Common myeloid progenitor, CD34-positive (primary cell): Measurements from ENCODE around the gene PSMD4.

Experiments
- CTCF ChIA-PET: fragments of 350-600 bp; sonication (Branson Sonifier 250); formaldehyde crosslinking; loops from one replicate; lab custom pipeline; 2021; ENCODE audit warnings: antibody characterized with exemption; lab: Charles Lee
- POLR2A ChIA-PET: fragments of 350-600 bp; sonication (Branson Sonifier 250); formaldehyde crosslinking; loops from one replicate; lab custom pipeline; 2021; ENCODE audit warnings: antibody characterized with exemption; lab: Charles Lee
- DNase-seq, 3 donors: peaks; one replicate each; pipeline versions ENCODE4 v3.0.0 to v3.0.0-alpha.2; 2013
- H3K27ac ChIP-seq, 2 experiments: 1 replicate in 1 of 2; 2 replicates in 1 of 2; pipeline ENCODE4 v1.7.0; 2013; ENCODE audit warnings: inconsistent platforms in 2 of 2, low read length in 2 of 2, mild to moderate bottlenecking in 2 of 2, low read depth in 1 of 2, moderate library complexity in 1 of 2; ENCODE audit not compliant: severe bottlenecking in 2 of 2, insufficient read depth in 1 of 2, poor library complexity in 1 of 2
- H3K27me3 ChIP-seq, 5 experiments: replicated peaks in 2 of 5; 1 replicate in 3 of 5; 2 replicates in 2 of 5; pipeline versions ENCODE4 v1.6.1 to v1.7.0; 2013; ENCODE audit warnings: low read length in 4 of 5, mild to moderate bottlenecking in 2 of 5, moderate library complexity in 2 of 5, inconsistent platforms in 1 of 5; ENCODE audit not compliant: insufficient read depth in 5 of 5, control insufficient read depth in 4 of 5
- H3K36me3 ChIP-seq, 4 experiments: 1 replicate in 2 of 4; 2 replicates in 2 of 4; pipeline versions ENCODE4 v1.6.1 to v1.7.0; 2013; ENCODE audit warnings: low read length in 3 of 4, control low read depth in 1 of 4, mild to moderate bottlenecking in 1 of 4; ENCODE audit not compliant: control insufficient read depth in 4 of 4, insufficient read depth in 4 of 4
- H3K4me1 ChIP-seq, 4 experiments: 1 replicate in 3 of 4; 2 replicates in 1 of 4; pipeline versions ENCODE4 v1.6.1 to v1.7.1; 2013; ENCODE audit warnings: low read length in 3 of 4, mild to moderate bottlenecking in 3 of 4, control low read depth in 1 of 4, inconsistent platforms in 1 of 4, moderate library complexity in 1 of 4; ENCODE audit not compliant: control insufficient read depth in 4 of 4, insufficient read depth in 4 of 4; ENCODE audit errors: control extremely low read depth in 1 of 4
- H3K4me3 ChIP-seq, 7 experiments: 1 replicate in 4 of 7; 2 replicates in 3 of 7; pipeline versions ENCODE4 v1.5.1 to v1.7.0; 2013; ENCODE audit warnings: mild to moderate bottlenecking in 7 of 7, low read length in 6 of 7, moderate library complexity in 6 of 7, inconsistent platforms in 2 of 7, low read depth in 2 of 7, control low read depth in 1 of 7; ENCODE audit not compliant: insufficient read depth in 4 of 7, control insufficient read depth in 1 of 7; ENCODE audit errors: extremely low read depth in 1 of 7
- H3K9me3 ChIP-seq, 5 experiments: 1 replicate in 4 of 5; 2 replicates in 1 of 5; pipeline versions ENCODE4 v1.6.1 to v1.7.1; 2013; ENCODE audit warnings: low read length in 4 of 5, mild to moderate bottlenecking in 2 of 5, inconsistent platforms in 1 of 5, low read depth in 1 of 5, moderate library complexity in 1 of 5; ENCODE audit not compliant: control insufficient read depth in 4 of 5, insufficient read depth in 2 of 5; ENCODE audit errors: control extremely low read depth in 1 of 5
- WGBS: methylation state at CpG from one replicate; pipeline ENCODE4 v1.1.5; 2013; ENCODE audit not compliant: insufficient coverage; 5-methylcytosine and 5-hydroxymethylcytosine counted together

Gene PSMD4

DNA sequence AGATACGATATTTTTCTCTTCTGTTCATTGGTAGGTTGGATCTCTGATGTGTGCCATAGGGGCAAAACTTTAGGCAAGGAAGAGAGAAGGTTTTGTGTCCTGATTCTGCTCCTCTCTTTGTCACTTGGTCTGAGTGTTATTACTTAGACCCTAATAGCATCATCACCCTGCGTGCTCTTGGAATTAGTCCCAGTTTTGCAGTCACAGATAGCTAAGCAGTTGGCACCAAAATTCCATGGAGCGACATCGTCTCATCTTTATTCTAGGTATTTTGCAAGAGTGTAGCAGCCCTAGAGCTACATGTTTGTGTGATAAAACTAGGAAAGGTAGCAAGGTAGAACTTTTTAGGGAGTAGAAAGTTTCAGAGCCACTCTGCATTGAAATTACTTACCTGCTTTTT, 32.4 kb upstream of the PSMD4 start:
- 100% methylated on average over 2 of the region's 4 CpGs for WGBS
- H3K36me3 ChIP-seq: peaks cover 6 to 27% (median 14%) of the 10 kb centered on the region in 4 experiments
- no peaks in the 10 kb centered on the region for H3K4me1 ChIP-seq
- H3K27me3 ChIP-seq: no peaks in the 10 kb centered on the region
- H3K9me3 ChIP-seq: no peaks in the 10 kb centered on the region
- no peak overlapping the region for H3K27ac ChIP-seq
- no peak for DNase-seq
- no peak overlapping the region for H3K4me3 ChIP-seq
- CTCF ChIA-PET: no interaction called here
- POLR2A ChIA-PET: no interaction called here

DNA sequence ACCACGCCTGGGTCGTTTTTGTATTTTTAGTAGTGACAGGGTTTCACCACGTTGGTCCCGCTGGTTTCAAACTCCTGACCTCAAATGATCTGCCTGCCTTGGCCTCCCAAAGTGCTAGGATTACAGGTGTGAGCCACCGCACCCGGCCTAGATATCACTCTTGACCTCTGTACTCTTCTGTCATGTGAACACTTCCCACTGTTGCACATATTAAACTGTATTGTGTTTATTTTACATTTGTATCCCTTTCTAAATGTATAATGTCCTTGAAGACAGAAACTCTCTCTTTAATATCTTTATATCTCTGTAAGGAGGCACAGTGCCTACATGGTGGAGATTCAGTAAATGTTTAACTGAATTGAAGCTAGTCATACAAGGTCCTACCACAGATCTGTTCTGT, 19.3 kb upstream of the PSMD4 start:
- 100% methylated on average over 4 of the region's 6 CpGs for WGBS
- CTCF ChIA-PET: interaction anchor here (0.7 to 1.5 kb wide), 2 partner anchors 14 to 23 kb away, joined by 4 to 6 read pairs; no protein-coding TSS in a partner anchor

DNA sequence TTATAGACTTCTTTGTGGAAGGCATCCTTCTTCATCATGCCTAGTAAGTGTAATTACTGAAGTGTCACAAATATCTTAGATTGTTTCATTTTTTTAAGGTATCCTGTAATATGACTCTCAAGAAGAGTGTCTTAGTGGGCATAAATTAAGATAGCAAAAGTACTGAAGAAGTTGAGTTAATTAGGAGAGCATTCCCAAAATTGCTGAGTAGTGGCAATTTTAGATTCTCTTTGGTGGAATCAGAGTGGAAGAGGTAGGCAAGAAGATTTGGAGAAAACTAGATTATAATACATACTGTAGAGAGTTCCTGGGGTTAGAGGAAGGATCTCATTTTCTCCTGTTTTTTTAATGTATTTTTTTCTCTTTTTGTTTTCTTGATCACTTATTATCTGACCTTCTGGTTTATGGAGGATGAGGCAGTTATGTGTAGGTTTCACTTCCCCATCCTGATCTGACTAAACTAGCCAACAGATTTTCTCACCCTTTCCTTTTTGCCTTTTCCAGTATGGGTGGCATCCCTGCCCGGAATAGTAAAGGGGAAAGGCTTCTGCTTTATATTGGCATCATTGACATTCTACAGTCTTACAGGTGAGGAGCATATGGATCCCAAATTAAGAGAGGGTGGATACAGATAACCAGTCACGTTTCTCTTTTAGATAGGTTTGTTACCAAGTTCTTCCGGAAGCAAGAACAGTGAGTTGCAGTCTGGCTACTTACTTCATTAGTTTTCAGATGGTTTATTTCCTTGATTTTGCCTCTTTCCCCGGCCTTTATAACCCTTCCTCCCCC, 16.7 kb upstream of the PSMD4 start:
- no peak for DNase-seq
- POLR2A ChIA-PET: no interaction called here

More for the DNA sequence above, 19.3 kb upstream of the PSMD4 start:
- H3K27ac ChIP-seq: no peak overlapping the region
- POLR2A ChIA-PET: interaction anchor here (0.6 kb wide), 1 partner anchor 138 kb away, joined by 4 read pairs; no protein-coding TSS in a partner anchor
- H3K9me3 ChIP-seq: no peaks in the 10 kb centered on the region
- H3K4me3 ChIP-seq: no peak overlapping the region
- H3K4me1 ChIP-seq: no peaks in the 10 kb centered on the region
- no peaks in the 10 kb centered on the region for H3K27me3 ChIP-seq
- peaks cover 49 to 97% (median 70%) of the 10 kb centered on the region in 4 experiments for H3K36me3 ChIP-seq
- DNase-seq: no peak

GRCh38 chr1:151238467-151238739, 16.1 kb upstream of the PSMD4 start:
- no peak overlapping the region for H3K27ac ChIP-seq
- H3K4me3 ChIP-seq: no peak overlapping the region
- no peak for DNase-seq
- H3K36me3 ChIP-seq: peaks cover 42 to 94% (median 78%) of the 10 kb centered on the region in 4 experiments
- WGBS: 91% methylated on average over 1 of the region's 1 CpG
- H3K9me3 ChIP-seq: no peaks in the 10 kb centered on the region
- H3K4me1 ChIP-seq: no peaks in the 10 kb centered on the region
- no peaks in the 10 kb centered on the region for H3K27me3 ChIP-seq
- ChIA-PET CTCF (no interaction called here), POLR2A (interaction anchor here (0.5 kb wide), 1 partner anchor 786 kb away, joined by 3 read pairs; no protein-coding TSS in a partner anchor)

More for the DNA sequence above, 16.7 kb upstream of the PSMD4 start:
- no peaks in the 10 kb centered on the region for H3K27me3 ChIP-seq
- H3K9me3 ChIP-seq: no peaks in the 10 kb centered on the region
- CTCF ChIA-PET: no interaction called here
- H3K36me3 ChIP-seq: peaks cover 38 to 93% (median 74%) of the 10 kb centered on the region in 4 experiments
- H3K4me1 ChIP-seq: no peaks in the 10 kb centered on the region
- H3K27ac ChIP-seq: no peak overlapping the region
- 100% methylated on average over 2 of the region's 4 CpGs for WGBS
- H3K4me3 ChIP-seq: no peak overlapping the region

DNA sequence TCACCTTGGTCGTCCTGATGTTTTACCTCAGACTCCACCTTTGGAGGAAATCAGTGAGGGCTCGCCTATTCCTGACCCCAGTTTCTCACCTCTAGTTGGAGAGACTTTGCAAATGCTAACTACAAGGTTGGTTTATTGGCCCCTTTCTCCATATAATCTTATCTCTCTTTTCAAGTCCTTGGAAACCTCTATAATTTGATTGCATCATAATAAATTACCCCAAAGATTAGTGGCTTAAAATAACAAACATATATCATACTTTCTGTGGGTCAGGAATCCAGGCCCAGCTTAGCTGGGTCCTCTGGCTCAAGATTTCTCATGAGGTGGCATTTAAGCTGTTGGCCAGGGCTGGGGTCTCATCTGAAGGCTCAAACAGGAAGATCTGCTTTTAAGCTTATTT, 12.1 kb upstream of the PSMD4 start:
- DNase-seq: no peak
- Histone ChIP-seq H3K9me3 (no peaks in the 10 kb centered on the region), H3K36me3 (peaks cover 36 to 92% (median 73%) of the 10 kb centered on the region in 4 experiments), H3K4me1 (no peaks in the 10 kb centered on the region), H3K4me3 (no peak overlapping the region), H3K27ac (no peak overlapping the region), H3K27me3 (no peaks in the 10 kb centered on the region)
- CTCF ChIA-PET: interaction anchor here (1.4 to 1.5 kb wide), 2 partner anchors 9 to 15 kb away, joined by 4 to 7 read pairs; no protein-coding TSS in a partner anchor
- POLR2A ChIA-PET: no interaction called here
- WGBS: no CpG with 5 or more reads among the region's 2 CpGs

DNA sequence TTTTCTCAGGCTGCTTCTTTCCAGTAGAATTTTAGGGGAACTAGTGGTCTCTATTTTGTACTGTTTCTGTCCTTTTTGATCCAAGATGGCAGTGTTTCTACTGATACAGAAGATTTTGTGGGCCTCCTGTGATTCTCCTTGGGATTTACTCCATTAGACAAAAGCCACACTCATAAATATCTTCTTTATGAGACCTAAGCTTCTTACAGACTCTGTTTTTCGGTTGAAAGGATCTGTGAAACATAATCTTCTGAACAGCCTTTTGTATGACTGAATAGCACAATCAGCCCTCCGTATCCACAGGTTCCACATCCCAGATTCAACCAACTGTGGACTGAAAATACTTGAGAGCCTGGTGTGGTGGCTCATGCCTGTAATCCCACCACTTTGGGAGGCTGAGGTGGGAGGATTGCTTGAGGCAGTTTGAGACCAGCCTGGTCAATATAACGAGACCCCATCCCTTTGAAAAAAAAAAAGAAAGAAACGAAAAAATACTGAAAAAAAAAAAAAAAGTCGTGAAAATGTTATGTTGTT, 10.8 kb upstream of the PSMD4 start:
- Histone ChIP-seq H3K36me3 (peaks cover 31 to 92% (median 72%) of the 10 kb centered on the region in 4 experiments), H3K27ac (peak overlapping the region in 1 of 2 experiments; percentile 10), H3K4me3 (no peak overlapping the region), H3K27me3 (no peaks in the 10 kb centered on the region), H3K9me3 (no peaks in the 10 kb centered on the region), H3K4me1 (no peaks in the 10 kb centered on the region)
- CTCF ChIA-PET: interaction anchor here (0.7 kb wide), 1 partner anchor 13 kb away, joined by 3 read pairs; no protein-coding TSS in a partner anchor
- 100% methylated on average over 2 of the region's 5 CpGs for WGBS
- POLR2A ChIA-PET: no interaction called here
- no peak for DNase-seq

DNA sequence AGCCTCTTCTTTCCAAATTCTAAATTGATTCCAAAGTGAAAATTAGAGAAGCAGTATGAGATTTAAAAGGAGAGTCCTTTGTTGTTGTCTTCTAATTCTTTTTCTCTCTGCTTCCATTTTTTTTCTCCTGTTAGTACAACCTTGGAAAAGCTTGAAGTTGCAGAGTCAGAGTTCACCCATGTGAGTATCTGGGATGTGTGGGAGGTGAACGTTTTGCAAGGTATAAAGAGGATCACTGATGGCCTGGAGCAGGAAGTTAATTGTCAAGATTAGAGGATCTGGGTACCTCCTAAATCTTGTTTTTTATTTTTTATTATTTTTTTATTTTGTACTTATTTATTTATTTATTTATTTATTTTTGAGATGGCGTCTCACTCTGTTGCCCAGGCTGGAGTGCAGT, 7.7 kb upstream of the PSMD4 start:
- Histone ChIP-seq H3K27ac (no peak overlapping the region), H3K36me3 (peaks cover 22 to 75% (median 59%) of the 10 kb centered on the region in 4 experiments), H3K9me3 (no peaks in the 10 kb centered on the region), H3K27me3 (no peaks in the 10 kb centered on the region), H3K4me1 (no peaks in the 10 kb centered on the region), H3K4me3 (no peak overlapping the region)
- DNase-seq: no peak
- POLR2A ChIA-PET: no interaction called here
- no CpG with 5 or more reads among the region's 2 CpGs for WGBS
- CTCF ChIA-PET: interaction anchor here (0.7 to 1.9 kb wide), 4 partner anchors 14 to 222 kb away, joined by 3 to 4 read pairs (median 4); no protein-coding TSS in a partner anchor
